Tibial artery (tissue), 4 donors: ENCODE results near the gene SMAD3.
A peak's percentile ranks its signal among the peaks of the same experiment; 100 is the strongest.

Experiments used
- DNase-seq, 2 donors: peaks; one replicate each; pipeline ENCODE4 v3.0.0-alpha.2; 2019
- H3K27ac ChIP-seq, 2 donors: fragments of 200-600 bp; sonication (generic) in 1 of 2; 1 replicate in 1 of 2; 2 replicates in 1 of 2; pipeline ENCODE4 v1.5.1; 2018 to 2019; ENCODE audit warnings: mild to moderate bottlenecking in 1 of 2
- H3K27me3 ChIP-seq, 2 donors: fragments of 200-600 bp; sonication (generic) in 1 of 2; one replicate each; pipeline versions ENCODE4 v1.5.1 to v1.6.0; 2016 to 2019
- H3K36me3 ChIP-seq, 3 donors: fragments of 200-600 bp; sonication (generic) in 2 of 3; one replicate each; pipeline ENCODE4 v1.5.1; 2016 to 2019; ENCODE audit warnings: mild to moderate bottlenecking in 2 of 3
- H3K4me1 ChIP-seq, 4 donors: fragments of 200-600 bp; sonication (generic) in 2 of 4; 1 replicate in 3 of 4; 2 replicates in 1 of 4; pipeline ENCODE4 v1.5.1; 2016 to 2019
- H3K4me3 ChIP-seq, 2 donors: fragments of 200-600 bp; sonication (generic) in 1 of 2; 1 replicate in 1 of 2; 2 replicates in 1 of 2; pipeline ENCODE4 v1.5.1; 2018 to 2019; ENCODE audit warnings: mild to moderate bottlenecking in 2 of 2
- H3K9me3 ChIP-seq, 3 donors: fragments of 200-600 bp; sonication (generic) in 1 of 3; one replicate each; pipeline ENCODE4 v1.5.1; 2016 to 2019
- intact Hi-C: fragments of 100-400 bp; cut with DNase I; formaldehyde crosslinking; loops from one replicate; pipeline ENCODE4 v1.15.0; 2023; ENCODE audit warnings: low total_unique reads
- TF ChIP-seq, protein P1 (sequence below), 2 experiments: fragments of 200-600 bp in 1 of 2; fragments of 450-650 bp in 1 of 2; IDR thresholded peaks; one replicate each; pipeline ENCODE4 v1.5.1; 2017 to 2019; ENCODE audit warnings: antibody characterized with exemption in 2 of 2, mild to moderate bottlenecking in 1 of 2, moderate library complexity in 1 of 2

Gene SMAD3

DNA sequence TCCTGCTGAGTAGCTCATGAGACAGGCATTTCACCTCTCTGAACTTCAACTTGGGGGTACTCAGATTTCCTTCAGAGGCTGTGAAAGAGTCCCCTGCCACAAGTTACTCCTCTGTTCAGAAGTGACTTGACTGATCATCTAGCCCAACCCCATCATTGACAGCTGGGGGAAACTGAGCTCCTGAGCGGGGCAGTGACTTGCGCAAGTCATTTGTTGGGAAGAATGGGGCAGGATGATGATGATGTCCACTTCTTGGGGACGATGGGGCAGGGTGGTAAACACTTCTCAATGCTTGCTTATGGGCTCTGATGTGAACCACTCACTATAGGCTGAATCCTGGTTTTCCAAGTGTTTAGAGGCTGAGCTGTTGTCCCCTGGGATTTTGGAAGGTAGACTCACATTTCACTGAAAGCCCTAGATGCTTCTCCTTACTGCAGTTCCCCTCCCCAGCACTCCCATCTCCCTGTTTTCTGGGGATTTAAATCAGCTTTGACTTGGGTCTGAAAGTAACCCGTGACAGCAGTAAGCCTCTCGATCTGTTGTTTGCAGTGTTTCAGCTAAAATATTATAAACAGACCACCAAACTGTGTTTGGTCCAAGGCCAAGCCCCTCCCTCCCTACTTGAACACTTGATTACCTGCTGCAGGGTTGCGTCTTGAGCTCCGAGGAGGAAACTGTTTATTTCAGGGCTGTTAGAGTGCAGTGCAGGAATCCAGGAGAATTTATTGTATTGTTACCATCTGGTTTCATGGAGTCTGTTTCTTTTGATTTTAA is 25.1 kb downstream of the SMAD3 start:
- Histone ChIP-seq H3K36me3 (peaks cover 0 to 23% (median 6%) of the 10 kb centered on the region in 3 donors), H3K27ac (no peak overlapping the region), H3K27me3 (no peaks in the 10 kb centered on the region), H3K9me3 (no peaks in the 10 kb centered on the region), H3K4me1 (peaks cover 0 to 72% (median 50%) of the 10 kb centered on the region in 4 donors), H3K4me3 (no peak overlapping the region)
- no peak for DNase-seq
- TF ChIP-seq, protein P1, sequence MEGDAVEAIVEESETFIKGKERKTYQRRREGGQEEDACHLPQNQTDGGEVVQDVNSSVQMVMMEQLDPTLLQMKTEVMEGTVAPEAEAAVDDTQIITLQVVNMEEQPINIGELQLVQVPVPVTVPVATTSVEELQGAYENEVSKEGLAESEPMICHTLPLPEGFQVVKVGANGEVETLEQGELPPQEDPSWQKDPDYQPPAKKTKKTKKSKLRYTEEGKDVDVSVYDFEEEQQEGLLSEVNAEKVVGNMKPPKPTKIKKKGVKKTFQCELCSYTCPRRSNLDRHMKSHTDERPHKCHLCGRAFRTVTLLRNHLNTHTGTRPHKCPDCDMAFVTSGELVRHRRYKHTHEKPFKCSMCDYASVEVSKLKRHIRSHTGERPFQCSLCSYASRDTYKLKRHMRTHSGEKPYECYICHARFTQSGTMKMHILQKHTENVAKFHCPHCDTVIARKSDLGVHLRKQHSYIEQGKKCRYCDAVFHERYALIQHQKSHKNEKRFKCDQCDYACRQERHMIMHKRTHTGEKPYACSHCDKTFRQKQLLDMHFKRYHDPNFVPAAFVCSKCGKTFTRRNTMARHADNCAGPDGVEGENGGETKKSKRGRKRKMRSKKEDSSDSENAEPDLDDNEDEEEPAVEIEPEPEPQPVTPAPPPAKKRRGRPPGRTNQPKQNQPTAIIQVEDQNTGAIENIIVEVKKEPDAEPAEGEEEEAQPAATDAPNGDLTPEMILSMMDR (IDR thresholded peaks at IDR 0.05) = no peak
- intact Hi-C loops = no loop called here

DNA sequence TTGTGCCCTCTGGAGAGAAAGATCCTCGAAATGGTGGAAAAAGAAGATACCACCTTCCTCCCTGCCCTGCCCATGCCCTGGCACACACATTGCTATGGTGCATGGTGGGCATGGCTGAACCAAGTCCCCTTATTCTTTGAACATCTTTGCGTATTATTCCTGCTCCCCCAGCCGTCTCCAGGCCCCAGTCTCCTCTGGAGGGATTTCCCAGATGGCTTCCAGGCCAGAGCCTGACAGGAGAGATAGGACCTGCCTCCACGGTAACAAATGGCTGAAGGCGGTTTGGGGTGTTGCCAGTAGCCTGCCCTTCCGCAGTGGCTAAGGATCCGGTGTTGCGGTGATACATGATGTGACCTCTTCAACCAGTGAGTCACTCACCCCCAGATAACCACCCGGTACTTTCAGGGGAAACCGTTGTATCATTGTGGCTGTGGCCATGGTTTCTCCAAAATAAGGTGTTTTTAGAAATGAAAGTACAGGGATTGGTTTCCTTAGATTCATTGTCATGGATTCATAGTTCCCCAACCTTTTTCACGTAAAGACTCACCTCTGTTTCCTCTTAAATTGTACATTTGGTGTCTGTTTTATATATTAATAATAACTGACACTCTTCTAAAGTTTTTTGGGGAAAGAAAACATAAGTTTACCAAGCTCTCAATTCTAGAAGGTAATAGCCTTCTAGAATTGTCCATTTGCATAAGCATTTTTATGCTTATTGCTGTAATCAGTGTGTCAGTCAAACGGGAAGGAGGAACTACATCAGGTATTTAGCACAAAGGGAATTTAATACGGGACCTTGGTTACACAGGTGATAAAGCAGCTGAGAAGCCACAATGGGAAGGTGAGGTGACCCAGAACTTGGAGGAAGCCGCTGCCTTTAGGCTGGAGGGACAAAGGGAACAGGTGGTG is 25.9 kb downstream of the SMAD3 start:
- H3K27ac ChIP-seq = no peak overlapping the region
- intact Hi-C loops = no loop called here

DNA sequence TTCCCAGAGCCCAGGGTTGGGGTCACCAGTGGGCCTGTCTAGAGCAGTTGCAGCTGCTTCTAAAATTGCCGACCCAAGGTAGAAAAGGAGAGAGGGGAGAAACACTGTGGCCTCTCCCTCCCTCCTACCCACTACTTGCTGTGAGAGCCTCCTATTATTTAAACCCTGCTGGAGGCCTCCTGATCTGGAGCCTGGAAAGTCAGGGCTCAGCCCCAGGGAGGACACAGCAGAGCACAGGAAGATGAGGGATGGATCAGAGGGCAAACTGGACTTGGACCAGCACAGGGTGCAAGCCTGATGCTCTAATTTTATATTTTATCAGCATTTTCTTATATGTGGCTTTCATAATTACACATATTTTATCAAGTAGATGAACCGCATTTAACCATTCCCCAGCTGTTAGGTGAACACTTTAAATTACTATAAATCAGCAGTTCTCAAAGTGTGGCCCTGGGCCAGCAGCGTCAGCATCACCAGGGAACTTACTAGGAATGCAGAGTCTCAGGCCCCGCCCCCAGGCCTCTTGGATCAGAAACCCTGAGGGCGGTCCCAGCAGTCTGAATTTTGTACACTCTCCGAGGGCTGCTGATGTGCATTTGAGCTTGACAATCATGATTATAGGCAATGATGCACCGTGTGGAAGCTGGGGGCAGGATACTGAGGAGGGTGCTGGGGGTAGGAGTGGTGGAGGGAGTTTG is 26.7 kb downstream of the SMAD3 start:
- Histone ChIP-seq H3K4me3 (no peak overlapping the region), H3K4me1 (peaks cover 0 to 57% (median 39%) of the 10 kb centered on the region in 4 donors), H3K36me3 (peaks cover 0 to 28% (median 6%) of the 10 kb centered on the region in 3 donors), H3K27me3 (no peaks in the 10 kb centered on the region), H3K9me3 (no peaks in the 10 kb centered on the region), H3K27ac (no peak overlapping the region)
- intact Hi-C loops = no loop called here
- DNase-seq = no peak
- TF ChIP-seq, protein P1 (IDR thresholded peaks at IDR 0.05) = no peak

More for the DNA sequence above, 25.9 kb downstream of the SMAD3 start:
- Histone ChIP-seq H3K4me1 (peaks cover 0 to 64% (median 42%) of the 10 kb centered on the region in 4 donors), H3K27me3 (no peaks in the 10 kb centered on the region), H3K4me3 (no peak overlapping the region), H3K36me3 (peaks cover 0 to 28% (median 6%) of the 10 kb centered on the region in 3 donors), H3K9me3 (no peaks in the 10 kb centered on the region)
- peak in 1 of 2 donors; percentile 56 for DNase-seq
- TF ChIP-seq, protein P1 (IDR thresholded peaks at IDR 0.05) = no peak

DNA sequence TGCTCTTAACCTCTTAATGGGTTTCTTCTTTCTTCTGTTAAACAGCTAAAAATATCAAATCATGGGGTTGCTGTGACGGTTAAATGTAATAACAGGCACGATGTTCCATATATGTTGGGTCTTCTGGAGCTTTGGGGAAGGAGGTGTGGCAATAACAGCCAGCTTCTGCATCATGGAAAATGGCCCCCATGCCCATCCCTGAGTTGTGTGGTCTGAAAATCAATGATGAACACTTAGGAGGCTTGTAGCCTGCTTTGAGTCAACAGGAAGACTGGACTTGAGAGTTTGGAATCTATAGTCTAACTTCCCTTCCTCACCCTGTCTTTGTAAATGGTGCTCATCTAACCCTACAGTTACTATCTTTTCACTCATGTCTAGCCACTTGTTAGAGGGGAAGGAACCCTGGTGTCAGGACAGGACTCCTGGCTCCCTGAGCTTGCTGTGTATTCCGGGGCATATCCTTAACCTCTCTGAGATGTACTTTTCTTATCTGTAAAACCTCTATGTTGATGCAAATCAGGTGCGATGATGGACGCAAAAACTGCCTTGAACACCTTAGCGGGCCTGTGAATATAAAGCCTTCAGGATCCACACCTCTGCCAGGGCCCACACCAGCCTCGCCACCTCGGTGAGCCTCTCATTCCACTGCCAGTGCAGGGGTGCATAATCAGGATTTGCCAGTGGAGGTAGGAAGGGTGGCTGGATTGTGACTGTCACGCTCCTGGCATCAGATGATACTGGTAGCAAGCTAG is 27.5 kb downstream of the SMAD3 start:
- H3K27me3 ChIP-seq = no peaks in the 10 kb centered on the region
- H3K4me1 ChIP-seq = peaks cover 0 to 57% (median 37%) of the 10 kb centered on the region in 4 donors
- H3K9me3 ChIP-seq = no peaks in the 10 kb centered on the region
- peaks cover 0 to 28% (median 6%) of the 10 kb centered on the region in 3 donors for H3K36me3 ChIP-seq
- TF ChIP-seq, protein P1 (IDR thresholded peaks at IDR 0.05) = no peak
- no peak overlapping the region for H3K4me3 ChIP-seq
- H3K27ac ChIP-seq = no peak overlapping the region
- DNase-seq = no peak
- intact Hi-C loops = no loop called here

DNA sequence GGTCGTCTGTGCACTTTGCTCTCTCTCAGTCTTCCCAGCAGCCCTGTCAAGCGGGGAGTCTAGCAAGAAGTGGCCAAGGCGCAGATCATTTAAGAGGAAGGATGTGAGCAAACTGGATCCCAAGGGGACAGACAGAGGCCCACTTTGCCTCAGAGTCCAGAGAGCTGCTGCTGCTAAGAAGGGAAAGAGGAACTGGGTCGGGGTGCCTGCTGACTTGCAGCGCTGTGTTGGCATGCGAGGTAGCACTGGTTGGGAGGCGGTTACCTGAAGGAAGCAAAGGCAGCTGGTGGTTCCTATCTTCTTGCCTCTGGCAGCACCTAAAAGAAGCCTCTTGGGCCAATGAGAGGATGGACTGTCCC is 28.1 kb downstream of the SMAD3 start:
- Histone ChIP-seq H3K9me3 (no peaks in the 10 kb centered on the region), H3K4me1 (peaks cover 0 to 57% (median 40%) of the 10 kb centered on the region in 4 donors), H3K4me3 (no peak overlapping the region), H3K27ac (no peak overlapping the region), H3K27me3 (no peaks in the 10 kb centered on the region), H3K36me3 (peaks cover 0 to 28% (median 6%) of the 10 kb centered on the region in 3 donors)
- intact Hi-C loops = no loop called here
- TF ChIP-seq, protein P1 (IDR thresholded peaks at IDR 0.05) = no peak
- DNase-seq = peak in 1 of 2 donors; percentile 44
